OCI-M2 (cell line): ENCODE measurements around the gene PSG5.
"Not testable (repeated sequence)": the region's sequence is repeated elsewhere in the genome, so short reads cannot be mapped to it uniquely, and the experiment has no call there.

Experiments
- DNase-seq: peaks from one replicate; lab custom pipeline; 2025; ENCODE audit not compliant: unreplicated experiment; lab: John Stamatoyannopoulos, UW

The PSG5 gene

GRCh38 chr19:43188092-43188491, 1.8 kb upstream of the PSG5 start:
- not testable (repeated sequence) for DNase-seq

- DNase-seq = not testable (repeated sequence)
These were observed 4.2 kb downstream of the PSG5 start for GRCh38 chr19:43181869-43182771.

- not testable (repeated sequence) for DNase-seq
These were observed 6.7 kb downstream of the PSG5 start for GRCh38 chr19:43179569-43180147.

GRCh38 chr19:43178577-43178976, 7.8 kb downstream of the PSG5 start:
- not testable (repeated sequence) for DNase-seq

GRCh38 chr19:43165906-43166305, 20.4 kb downstream of the PSG5 start:
- DNase-seq = not testable (repeated sequence)

GRCh38 chr19:43163135-43163534, 23.2 kb downstream of the PSG5 start:
- not testable (repeated sequence) for DNase-seq

GRCh38 chr19:43162261-43162660, 24.1 kb downstream of the PSG5 start:
- DNase-seq = not testable (repeated sequence)

GRCh38 chr19:43152214-43152613, 34.1 kb downstream of the PSG5 start:
- no peak for DNase-seq

GRCh38 chr19:43149788-43150187, 36.5 kb downstream of the PSG5 start:
- not testable (repeated sequence) for DNase-seq

GRCh38 chr19:43148233-43148632, 38.1 kb downstream of the PSG5 start:
- DNase-seq = no peak

- DNase-seq = not testable (repeated sequence)
These were observed 44.6 kb downstream of the PSG5 start for GRCh38 chr19:43141763-43142162.

GRCh38 chr19:43132696-43133095, 53.6 kb downstream of the PSG5 start:
- no peak for DNase-seq

GRCh38 chr19:43131281-43131842, 55.0 kb downstream of the PSG5 start:
- DNase-seq = not testable (repeated sequence)

- DNase-seq = not testable (repeated sequence)
These were observed 57.1 kb downstream of the PSG5 start for GRCh38 chr19:43129197-43129596.

GRCh38 chr19:43127336-43127735, 59.0 kb downstream of the PSG5 start:
- not testable (repeated sequence) for DNase-seq

- DNase-seq = no peak
These were observed 59.6 kb downstream of the PSG5 start for GRCh38 chr19:43126720-43127119.

GRCh38 chr19:43124360-43124759, 62.0 kb downstream of the PSG5 start:
- no peak for DNase-seq

- DNase-seq = not testable (repeated sequence)
These were observed 65.8 kb downstream of the PSG5 start for GRCh38 chr19:43120433-43121026.

GRCh38 chr19:43119526-43119925, 66.8 kb downstream of the PSG5 start:
- DNase-seq = not testable (repeated sequence)
